ENCODE results near the gene CDV3.

DNA sequence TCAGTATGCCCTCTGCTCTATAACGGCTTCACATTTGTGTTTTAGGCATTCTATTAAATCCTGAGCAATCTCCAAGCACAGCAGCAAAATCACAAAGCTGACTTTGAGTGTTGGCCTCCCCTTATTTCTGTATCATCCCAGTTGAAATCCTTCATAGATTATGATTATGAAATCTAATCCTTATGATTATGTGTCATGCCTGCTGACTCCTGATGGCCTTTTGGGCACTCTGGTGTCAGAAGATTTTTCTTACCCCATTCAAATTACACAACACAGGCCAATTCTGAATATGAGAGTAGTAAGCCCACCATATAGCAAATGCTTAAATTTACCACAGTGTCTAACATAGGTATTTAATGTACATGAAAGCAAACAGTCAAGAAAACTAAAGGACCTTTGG is 34.3 kb downstream of the CDV3 start:
- TF ChIP-seq POLR2A (IDR thresholded peaks at IDR 0.05): no peak
- no peak for TF ChIP-seq CTCF (IDR thresholded peaks at IDR 0.05 in 8 of 11, conservative IDR thresholded peaks at IDR 0.05 in 3 of 11)

All from spleen (tissue), 7 donors.